Heart left ventricle (tissue), 16 donors: ENCODE results near the gene SEMA4D. TPM values are rescaled to one million over a fixed set of nuclear protein-coding genes. Genes with fewer than 3 reads are reported as not detected.

Source experiments
- ATAC-seq, 4 donors: fragments of 200-7000 bp; cut with Tn5 transposase; one replicate each; pipeline ENCODE4 v1.9.1; 2020 to 2022; ENCODE audit warnings: moderate library complexity in 4 of 4, mild to moderate bottlenecking in 3 of 4, moderate number of reproducible peaks in 1 of 4
- DNase-seq, 5 donors: peaks; one replicate each; pipeline ENCODE4 v3.0.0-alpha.2; 2020
- H3K27ac ChIP-seq, 12 donors: fragments of 200-600 bp; sonication (generic) in 4 of 12; one replicate each; pipeline versions ENCODE4 v1.5.0 to v1.8.0; 2016 to 2022; ENCODE audit warnings: mild to moderate bottlenecking in 2 of 12
- H3K27me3 ChIP-seq, 9 donors: fragments of 200-600 bp; sonication (generic) in 2 of 9; one replicate each; pipeline versions ENCODE4 v1.5.1 to v1.8.0; 2016 to 2022; ENCODE audit warnings: mild to moderate bottlenecking in 3 of 9
- H3K36me3 ChIP-seq, 9 donors: fragments of 200-600 bp; sonication (generic) in 2 of 9; one replicate each; pipeline versions ENCODE4 v1.5.0 to v1.8.0; 2018 to 2022; ENCODE audit warnings: mild to moderate bottlenecking in 2 of 9
- H3K4me1 ChIP-seq, 12 donors: fragments of 200-600 bp; sonication (generic) in 4 of 12; one replicate each; pipeline versions ENCODE4 v1.5.0 to v1.8.0; 2016 to 2022; ENCODE audit warnings: mild to moderate bottlenecking in 3 of 12
- H3K4me3 ChIP-seq, 12 donors: fragments of 200-600 bp; sonication (generic) in 4 of 12; one replicate each; pipeline versions ENCODE4 v1.5.0 to v1.8.0; 2017 to 2022; ENCODE audit warnings: mild to moderate bottlenecking in 9 of 12, moderate library complexity in 4 of 12
- H3K9me3 ChIP-seq, 12 donors: fragments of 200-600 bp; sonication (generic) in 4 of 12; one replicate each; pipeline versions ENCODE4 v1.5.0 to v1.8.0; 2016 to 2022; ENCODE audit warnings: mild to moderate bottlenecking in 1 of 12
- POLR2A ChIP-seq, 2 donors: fragments of 450-650 bp; IDR thresholded peaks; one replicate each; pipeline ENCODE4 v1.6.1; 2017; ENCODE audit warnings: antibody characterized with exemption in 2 of 2, mild to moderate bottlenecking in 2 of 2, moderate library complexity in 2 of 2
- WGBS, 4 donors: extraction: QIAGEN DNeasy Blood & Tissue Kit in 2 of 4; methylation state at CpG; one replicate each; pipeline versions ENCODE4 v1.1.5 to v1.1.7; 2013 to 2018; 5-methylcytosine and 5-hydroxymethylcytosine counted together
- intact Hi-C, 10 donors: fragments of 100-400 bp; cut with DNase I; formaldehyde crosslinking; loops; one replicate each; pipeline versions ENCODE4 v1.11.1 to v1.14.2; 2022
- polyA plus RNA-seq, 2 donors: library from polyadenylated mRNA; stranded (reverse); fragments of 200-250 nt; gene quantifications; one replicate each; pipeline ENCODE4 v1.2.3, GENCODE V29; 2013
- total RNA-seq, 9 donors: library from RNA; depleted of rRNA in 2 of 9; stranded (reverse); fragments of >200 nt in 2 of 9; fragmentation: NEBNext Ultra II Directional in 3 of 9; extraction: Animal tissue kit (Norgen Biotek cat#: 25700) in 3 of 9; gene quantifications; one replicate each; pipeline versions ENCODE4 v1.1.0 to v1.2.4, GENCODE V29; 2016 to 2023
- TF ChIP-seq, protein P1 (sequence below), 12 donors: fragments of 200-600 bp; sonication (generic) in 4 of 12; IDR thresholded peaks; one replicate each; pipeline versions ENCODE4 v1.5.0 to v1.8.0; 2018 to 2022; ENCODE audit warnings: antibody characterized with exemption in 12 of 12, mild to moderate bottlenecking in 5 of 12
- donor health status: ischemic (EF 13 %, LVEDD 7.1; RV severe dilation, severe dysfunction).
- donor health status: healthy with polysubstance abuse.
- donor health status: DM: no; HTN: yes; CAD: no.
- donor health status: DM: no; HTN: no; CAD: no.
- donor health status: ischemic (EF 25% LVEDD 6.9; RV normal size, moderate dysfunction).
- donor health status: ischemic (EF 25% LVEDD 5.7; RV mildly dilated, moderate dysfunction).
- donor health status: healthy.
- donor health status: DM: yes; HTN: yes; CAD: no.
- donor health status: ischemic (EF 35%, LVEDD 5.7; RV mildly dilated, moderate dysfunction).
- donor health status: nonischemic (EF 11% LVEDD 7.7; RV severe dilation, severe dysfunction).
- donor health status: DM: yes; HTN: yes; CAD: no.
- donor health status: PGD.
- donor health status: ischemic (EF 29% LVEDD 5.4; RV normal size, mild dysfunction).
- donor health status: nonischemic (EF 23%, LVEDD 6.1; RV moderate dilation, normal function).

Gene SEMA4D
- total and polyA plus RNA-seq, 11 donors: 4.0 to 59.8 (median 20.2) TPM

DNA sequence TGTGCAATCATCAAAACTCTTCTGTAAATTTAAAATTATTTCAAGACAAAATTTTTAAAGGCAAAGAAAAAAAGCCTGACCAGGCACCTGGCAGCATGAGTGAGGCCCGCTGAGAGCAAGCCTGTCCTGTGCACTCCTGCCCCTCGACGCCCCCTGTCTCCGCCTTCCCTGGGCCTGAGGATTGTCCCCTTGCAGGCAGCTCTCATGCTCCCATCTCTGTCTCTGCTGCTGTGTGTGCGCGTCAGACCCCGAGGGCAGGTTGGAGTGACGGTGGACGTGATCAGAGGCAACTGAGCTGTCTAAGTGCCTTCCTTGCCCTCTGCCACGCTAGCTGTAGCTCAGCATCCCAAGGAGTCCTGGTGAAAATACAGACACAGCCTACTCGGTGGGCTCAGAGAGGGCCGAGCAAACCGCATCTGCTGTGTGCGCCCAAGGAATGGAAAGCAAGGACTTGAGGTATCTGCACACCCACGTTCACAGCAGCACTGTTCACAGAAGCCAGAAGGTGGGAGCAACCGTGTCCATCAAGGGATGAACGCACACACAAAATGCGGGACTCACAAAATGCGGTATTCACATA, 114.1 kb downstream of the SEMA4D start:
- TF ChIP-seq, protein P1, sequence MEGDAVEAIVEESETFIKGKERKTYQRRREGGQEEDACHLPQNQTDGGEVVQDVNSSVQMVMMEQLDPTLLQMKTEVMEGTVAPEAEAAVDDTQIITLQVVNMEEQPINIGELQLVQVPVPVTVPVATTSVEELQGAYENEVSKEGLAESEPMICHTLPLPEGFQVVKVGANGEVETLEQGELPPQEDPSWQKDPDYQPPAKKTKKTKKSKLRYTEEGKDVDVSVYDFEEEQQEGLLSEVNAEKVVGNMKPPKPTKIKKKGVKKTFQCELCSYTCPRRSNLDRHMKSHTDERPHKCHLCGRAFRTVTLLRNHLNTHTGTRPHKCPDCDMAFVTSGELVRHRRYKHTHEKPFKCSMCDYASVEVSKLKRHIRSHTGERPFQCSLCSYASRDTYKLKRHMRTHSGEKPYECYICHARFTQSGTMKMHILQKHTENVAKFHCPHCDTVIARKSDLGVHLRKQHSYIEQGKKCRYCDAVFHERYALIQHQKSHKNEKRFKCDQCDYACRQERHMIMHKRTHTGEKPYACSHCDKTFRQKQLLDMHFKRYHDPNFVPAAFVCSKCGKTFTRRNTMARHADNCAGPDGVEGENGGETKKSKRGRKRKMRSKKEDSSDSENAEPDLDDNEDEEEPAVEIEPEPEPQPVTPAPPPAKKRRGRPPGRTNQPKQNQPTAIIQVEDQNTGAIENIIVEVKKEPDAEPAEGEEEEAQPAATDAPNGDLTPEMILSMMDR (IDR thresholded peaks at IDR 0.05): no peak
- TF ChIP-seq POLR2A (IDR thresholded peaks at IDR 0.05): no peak
- intact Hi-C loops: loop anchor here in 4 of 10 donors (10.0 kb wide), 3 partner anchors 61 to 171 kb away; no protein-coding TSS in a partner anchor
- Histone ChIP-seq H3K9me3 (no peaks in the 10 kb centered on the region), H3K36me3 (peaks cover 0 to 86% (median 0%) of the 10 kb centered on the region in 9 donors), H3K27me3 (no peaks in the 10 kb centered on the region), H3K27ac (no peak overlapping the region), H3K4me1 (peaks cover 0 to 30% (median 3%) of the 10 kb centered on the region in 12 donors), H3K4me3 (no peak overlapping the region)
- ATAC-seq (no peak), DNase-seq (no peak)
- 92 to 95% (median 93%) methylated on average over 19 of the region's 19 CpGs for WGBS, 4 donors

DNA sequence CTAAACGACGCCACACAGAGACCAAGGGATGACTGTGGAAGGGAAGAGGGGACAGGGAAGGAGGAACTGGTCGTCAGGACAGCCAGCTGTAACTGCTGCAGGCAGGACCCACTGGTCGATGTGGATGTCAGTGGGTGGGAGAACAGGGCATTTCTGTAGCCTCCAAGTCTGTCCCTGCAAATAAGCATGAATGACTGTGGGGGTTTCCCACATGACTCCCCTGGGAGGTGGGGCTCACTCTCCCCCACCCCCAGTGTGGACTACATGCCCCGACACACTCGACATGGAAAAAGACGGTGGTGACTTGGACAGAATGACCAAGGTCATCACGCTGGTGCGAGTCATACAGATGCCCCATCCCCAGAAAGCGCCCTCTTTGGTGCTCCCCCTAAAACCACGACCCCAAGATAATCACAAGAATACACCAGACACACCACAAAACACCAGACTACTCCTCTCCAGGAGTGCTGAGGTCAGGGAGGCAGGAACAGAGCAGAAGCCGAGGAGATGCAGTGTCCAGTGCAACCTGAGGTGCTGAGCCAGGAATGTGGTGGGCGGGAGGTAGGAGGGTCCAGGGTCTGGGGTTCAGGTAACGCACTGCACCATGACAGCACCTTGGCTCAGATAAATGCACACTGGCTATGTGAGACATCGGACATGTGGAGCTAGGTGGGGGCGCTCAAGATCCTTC, 114.7 kb downstream of the SEMA4D start:
- Histone ChIP-seq H3K9me3 (no peaks in the 10 kb centered on the region), H3K27ac (no peak overlapping the region), H3K36me3 (peaks cover 0 to 88% (median 0%) of the 10 kb centered on the region in 9 donors), H3K4me1 (peaks cover 0 to 24% (median 2%) of the 10 kb centered on the region in 12 donors), H3K27me3 (no peaks in the 10 kb centered on the region), H3K4me3 (no peak overlapping the region)
- intact Hi-C loops: loop anchor here in 4 of 10 donors (10.0 kb wide), 3 partner anchors 62 to 172 kb away; no protein-coding TSS in a partner anchor
- DNase-seq (no peak), ATAC-seq (no peak)
- WGBS, 4 donors: 86 to 88% (median 88%) methylated on average over 16 of the region's 16 CpGs
- TF ChIP-seq, protein P1 (IDR thresholded peaks at IDR 0.05): no peak
- no peak for TF ChIP-seq POLR2A (IDR thresholded peaks at IDR 0.05)

DNA sequence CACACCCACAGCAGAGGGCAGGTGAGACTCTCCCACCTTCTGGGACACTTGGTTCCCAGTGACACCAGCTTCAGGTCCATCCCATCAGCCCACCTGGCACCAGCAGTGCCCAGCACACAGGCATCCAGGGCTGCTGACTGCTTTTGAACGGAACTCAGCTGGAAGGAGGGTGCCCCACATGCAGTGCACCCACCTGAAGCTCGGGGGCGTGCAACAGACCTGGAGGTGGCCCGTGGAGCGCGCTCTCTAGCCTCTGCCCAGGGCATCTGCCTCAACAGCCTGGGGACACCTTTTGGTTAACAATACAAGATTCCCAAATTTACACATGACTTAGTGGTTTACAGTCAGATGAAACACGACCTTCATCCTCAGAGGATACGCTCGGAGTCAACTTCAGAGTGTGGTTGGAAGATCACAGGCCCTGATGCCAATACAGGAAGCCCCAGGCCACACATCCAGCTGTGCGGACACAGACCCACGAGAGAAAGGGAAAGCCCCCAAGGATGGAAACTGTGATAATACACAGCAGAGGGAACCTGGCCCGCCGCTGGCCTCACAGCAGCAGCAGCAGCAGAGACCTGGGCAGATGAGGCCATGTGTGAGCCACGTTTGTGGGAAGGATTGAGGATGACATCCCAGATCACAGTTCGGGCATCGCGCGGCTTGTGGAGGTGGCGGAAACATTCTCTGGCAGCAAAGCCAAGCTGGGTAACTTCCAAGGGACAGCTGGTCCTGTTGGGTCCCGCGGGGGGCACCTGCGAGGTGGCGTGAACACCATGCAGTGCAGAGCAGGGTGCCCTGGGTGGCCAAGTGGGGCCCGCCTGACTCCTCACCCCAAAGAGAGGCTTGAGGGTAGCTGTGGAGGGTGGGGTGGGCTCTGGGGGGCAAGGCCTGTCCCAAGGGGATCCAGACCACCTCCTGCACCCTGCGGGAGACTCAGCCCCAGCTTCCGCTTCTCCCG, 115.6 kb downstream of the SEMA4D start:
- peaks cover 0 to 15% (median 0%) of the 10 kb centered on the region in 12 donors for H3K4me1 ChIP-seq
- peaks cover 0 to 89% (median 0%) of the 10 kb centered on the region in 9 donors for H3K36me3 ChIP-seq
- 81 to 89% (median 88%) methylated on average over 25 to 27 of the region's 27 CpGs for WGBS, 4 donors
- no peak overlapping the region for H3K4me3 ChIP-seq
- intact Hi-C loops: loop anchor here in 4 of 10 donors (10.0 kb wide), 3 partner anchors 62 to 172 kb away; no protein-coding TSS in a partner anchor
- H3K9me3 ChIP-seq: no peaks in the 10 kb centered on the region
- H3K27ac ChIP-seq: no peak overlapping the region
- no peak for TF ChIP-seq POLR2A (IDR thresholded peaks at IDR 0.05)
- TF ChIP-seq, protein P1 (IDR thresholded peaks at IDR 0.05): no peak
- no peaks in the 10 kb centered on the region for H3K27me3 ChIP-seq
- DNase-seq: no peak
- ATAC-seq: no peak
